Neural cell (in vitro differentiated cells): Measurements from ENCODE around the gene COX7A2. TPM values are rescaled to one million over a fixed set of nuclear protein-coding genes. Genes with fewer than 3 reads are reported as not detected.

Experiments used
- H2AFZ ChIP-seq: fragments of 200-600, 300-800 bp; sonication (generic), shearing (Covaris generic); 2 replicates; pipeline ENCODE4 v1.6.0; 2014; ENCODE audit warnings: low read depth, mild to moderate bottlenecking, antibody characterized with exemption, low read length, moderate library complexity
- H3F3A ChIP-seq: fragments of 200-600 bp; shearing (Covaris generic); 2 replicates; pipeline ENCODE4 v1.6.1; 2016; ENCODE audit warnings: mild to moderate bottlenecking, moderate library complexity, mixed read lengths, antibody characterized with exemption, low read length; ENCODE audit not compliant: insufficient read depth, poor library complexity, severe bottlenecking
- H3K27ac ChIP-seq: fragments of 200-600, 300-800 bp; sonication (generic), shearing (Covaris generic); 2 replicates; pipeline ENCODE4 v1.5.1; 2014; ENCODE audit warnings: mild to moderate bottlenecking, low read length, moderate library complexity
- H3K27me3 ChIP-seq: fragments of 300-800, 200-600 bp; sonication (generic), shearing (Covaris generic); 2 replicates; pipeline ENCODE4 v1.6.0; 2014; ENCODE audit warnings: mild to moderate bottlenecking, low read depth, low read length, moderate library complexity; ENCODE audit not compliant: insufficient read depth
- H3K36me3 ChIP-seq: fragments of 300-800, 200-600 bp; sonication (generic), shearing (Covaris generic); 2 replicates; pipeline ENCODE4 v1.5.1; 2014; ENCODE audit warnings: mild to moderate bottlenecking, antibody characterized with exemption, low read length, moderate library complexity; ENCODE audit not compliant: insufficient read depth
- H3K4me2 ChIP-seq: fragments of 300-800, 200-600 bp; sonication (generic), shearing (Covaris generic); 2 replicates; pipeline ENCODE4 v1.6.0; 2014; ENCODE audit warnings: mild to moderate bottlenecking, low read length
- H3K4me3 ChIP-seq: fragments of 300-800, 200-600 bp; sonication (generic), shearing (Covaris generic); 2 replicates; pipeline ENCODE4 v1.5.1; 2014; ENCODE audit warnings: mild to moderate bottlenecking, low read length, moderate library complexity
- H3K79me2 ChIP-seq: fragments of 200-600 bp; shearing (Covaris generic); replicated peaks from 2 replicates; pipeline ENCODE4 v1.6.0; 2014; ENCODE audit warnings: mild to moderate bottlenecking, low read length, moderate library complexity; ENCODE audit not compliant: insufficient read depth
- H3K9ac ChIP-seq: fragments of 300-800, 200-600 bp; sonication (generic), shearing (Covaris generic); 2 replicates; pipeline ENCODE4 v1.6.1; 2016; ENCODE audit warnings: mild to moderate bottlenecking, low read length, mixed read lengths
- H3K9me2 ChIP-seq: fragments of 200-600 bp; shearing (Covaris generic); 2 replicates; pipeline ENCODE4 v1.6.1; 2016; ENCODE audit warnings: mild to moderate bottlenecking, low read length, mixed read lengths; ENCODE audit not compliant: insufficient read depth
- H3K9me3 ChIP-seq: fragments of 200-600, 300-800 bp; sonication (generic), shearing (Covaris generic); 2 replicates; pipeline ENCODE4 v1.6.1; 2016; ENCODE audit warnings: mild to moderate bottlenecking, mixed run types, low read length, moderate library complexity, mixed read lengths
- H4K20me1 ChIP-seq: fragments of 200-600 bp; shearing (Covaris generic); 2 replicates; pipeline ENCODE4 v1.6.1; 2016; ENCODE audit warnings: mild to moderate bottlenecking, mixed run types; ENCODE audit not compliant: insufficient read depth
- POLR2AphosphoS5 ChIP-seq: IDR thresholded peaks from 2 replicates; pipeline ENCODE4 v1.6.1; 2012
- RAD21 ChIP-seq: fragments of 450-650 bp; conservative IDR thresholded peaks from 2 replicates; pipeline ENCODE4 v1.6.1; 2014; ENCODE audit warnings: antibody characterized with exemption, mild to moderate bottlenecking, moderate library complexity
- REST ChIP-seq: IDR thresholded peaks from 2 replicates; pipeline ENCODE4 v1.6.1; 2012; ENCODE audit warnings: borderline replicate concordance
- TAF1 ChIP-seq: IDR thresholded peaks from 2 replicates; pipeline ENCODE4 v1.6.1; 2012; ENCODE audit warnings: low read depth
- polyA plus RNA-seq: library from polyadenylated mRNA; depleted of rRNA; stranded (reverse); fragments of >200 nt; gene quantifications from 2 replicates; pipeline ENCODE4 v1.2.3, GENCODE V29; 2014
- TF ChIP-seq, protein P1 (sequence below): fragments of 450-650 bp; IDR thresholded peaks from 2 replicates; pipeline ENCODE4 v1.5.1; 2014; ENCODE audit warnings: antibody characterized with exemption, mild to moderate bottlenecking, moderate library complexity; ENCODE audit not compliant: poor library complexity, severe bottlenecking

The COX7A2 gene
- polyA plus RNA-seq, 1 donor from 2014 or later: 2,909 TPM

- H3K9me3 ChIP-seq: no peaks in the 10 kb centered on the region
- no peaks in the 10 kb centered on the region for H3K36me3 ChIP-seq
- H3K27ac ChIP-seq: no peak overlapping the region
- no peaks in the 10 kb centered on the region for H3K9me2 ChIP-seq
- TF ChIP-seq, protein P1, sequence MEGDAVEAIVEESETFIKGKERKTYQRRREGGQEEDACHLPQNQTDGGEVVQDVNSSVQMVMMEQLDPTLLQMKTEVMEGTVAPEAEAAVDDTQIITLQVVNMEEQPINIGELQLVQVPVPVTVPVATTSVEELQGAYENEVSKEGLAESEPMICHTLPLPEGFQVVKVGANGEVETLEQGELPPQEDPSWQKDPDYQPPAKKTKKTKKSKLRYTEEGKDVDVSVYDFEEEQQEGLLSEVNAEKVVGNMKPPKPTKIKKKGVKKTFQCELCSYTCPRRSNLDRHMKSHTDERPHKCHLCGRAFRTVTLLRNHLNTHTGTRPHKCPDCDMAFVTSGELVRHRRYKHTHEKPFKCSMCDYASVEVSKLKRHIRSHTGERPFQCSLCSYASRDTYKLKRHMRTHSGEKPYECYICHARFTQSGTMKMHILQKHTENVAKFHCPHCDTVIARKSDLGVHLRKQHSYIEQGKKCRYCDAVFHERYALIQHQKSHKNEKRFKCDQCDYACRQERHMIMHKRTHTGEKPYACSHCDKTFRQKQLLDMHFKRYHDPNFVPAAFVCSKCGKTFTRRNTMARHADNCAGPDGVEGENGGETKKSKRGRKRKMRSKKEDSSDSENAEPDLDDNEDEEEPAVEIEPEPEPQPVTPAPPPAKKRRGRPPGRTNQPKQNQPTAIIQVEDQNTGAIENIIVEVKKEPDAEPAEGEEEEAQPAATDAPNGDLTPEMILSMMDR: peak; percentile 49
- TF ChIP-seq TAF1 (no peak), RAD21 (peak; percentile 30)
- H3K4me3 ChIP-seq: no peak overlapping the region
- no peak overlapping the region for H3K4me2 ChIP-seq
- no peak overlapping the region for H3K9ac ChIP-seq
- H3K27me3 ChIP-seq: no peaks in the 10 kb centered on the region
- no peak overlapping the region for H2AFZ ChIP-seq
- no peaks in the 10 kb centered on the region for H3F3A ChIP-seq
- H3K79me2 ChIP-seq: no peaks in the 10 kb centered on the region
- H4K20me1 ChIP-seq: no peaks in the 10 kb centered on the region
Measured at GRCh38 chr6:75230484-75231325, 12.9 kb downstream of the COX7A2 start.

GRCh38 chr6:75224303-75224926 is 19.2 kb downstream of the COX7A2 start:
- H3K27me3 ChIP-seq: no peaks in the 10 kb centered on the region
- H3K27ac ChIP-seq: no peak overlapping the region
- no peak overlapping the region for H2AFZ ChIP-seq
- TF ChIP-seq REST: no peak
- no peak for TF ChIP-seq TAF1
- TF ChIP-seq POLR2AphosphoS5: no peak
- TF ChIP-seq, protein P1: no peak
- TF ChIP-seq RAD21: no peak
- H4K20me1 ChIP-seq: no peaks in the 10 kb centered on the region
- no peaks in the 10 kb centered on the region for H3K9me3 ChIP-seq
- no peaks in the 10 kb centered on the region for H3K79me2 ChIP-seq
- H3K9me2 ChIP-seq: no peaks in the 10 kb centered on the region
- H3K36me3 ChIP-seq: no peaks in the 10 kb centered on the region
- no peak overlapping the region for H3K9ac ChIP-seq
- H3K4me2 ChIP-seq: no peak overlapping the region
- no peaks in the 10 kb centered on the region for H3F3A ChIP-seq
- H3K4me3 ChIP-seq: no peak overlapping the region
